SK-N-SH (cell line): ENCODE measurements around the gene SHCBP1.

Experiments
- CTCF ChIP-seq: fragments of 200-600 bp; sonication (generic); IDR thresholded peaks from 2 replicates; pipeline ENCODE4 v1.6.1; 2017; ENCODE audit warnings: antibody characterized with exemption, mild to moderate bottlenecking, moderate library complexity
- EP300 ChIP-seq, 2 experiments: IDR thresholded peaks; 2 replicates each; pipeline versions ENCODE4 v1.4.0 to v1.6.1; 2012; ENCODE audit warnings: borderline replicate concordance in 1 of 2, low read depth in 1 of 2, low read length in 1 of 2
- FOXM1 ChIP-seq: IDR thresholded peaks from 2 replicates; pipeline ENCODE4 v1.4.0; 2012; ENCODE audit warnings: low read depth, mild to moderate bottlenecking
- NFIC ChIP-seq: IDR thresholded peaks from 2 replicates; pipeline ENCODE4 v1.4.0; 2012; ENCODE audit warnings: borderline replicate concordance
- RFX5 ChIP-seq: IDR thresholded peaks from 2 replicates; pipeline ENCODE4 v1.6.1; 2012; ENCODE audit warnings: mild to moderate bottlenecking, improper control_type of control experiment, low read length

GRCh38 chr16:46627746-46628145, 6.6 kb upstream of the SHCBP1 start:
- TF ChIP-seq EP300 (IDR thresholded peaks at IDR 0.05; ENCODE audit: borderline replicate concordance in 1 of 2, low read depth in 1 of 2, low read length in 1 of 2) (no peak), CTCF (no peak), RFX5 (no peak), FOXM1 (no peak), NFIC (no peak)
